WTC11 (cell line): ENCODE measurements around the gene ZMYND8. TPM values are rescaled to one million over a fixed set of nuclear protein-coding genes. Genes with fewer than 3 reads are reported as not detected.

ENCODE experiments used
- ATAC-seq: fragments of 200-7000 bp; cut with Tn5 transposase; 2 replicates; pipeline ENCODE4 v1.10.0; 2021; ENCODE audit warnings: mild to moderate bottlenecking, moderate library complexity
- Bru-seq: library from RNA; stranded (reverse); fragments of 400-500 nt; gene quantifications from one replicate; lab custom pipeline; 2021; lab: Mats Ljungman, UMichigan
- CTCF ChIA-PET: fragments of 300-600 bp; sonication (Branson Sonifier 250); formaldehyde crosslinking; loops from one replicate; lab custom pipeline; 2021; ENCODE audit warnings: antibody characterized with exemption; lab: Charles Lee
- POLR2A ChIA-PET: fragments of 350-600 bp; sonication (Branson Sonifier 250); formaldehyde crosslinking; loops from one replicate; lab custom pipeline; 2021; ENCODE audit warnings: antibody characterized with exemption; lab: Charles Lee
- DNase-seq: peaks from one replicate; pipeline ENCODE4 v3.0.0; 2021; ENCODE audit warnings: low spot score
- H3K27ac Mint-ChIP-seq: 2 replicates; pipeline ENCODE4 v1.8.0; 2021; ENCODE audit warnings: mixed read lengths
- H3K27me3 Mint-ChIP-seq: 2 replicates; pipeline ENCODE4 v1.8.0; 2021; ENCODE audit warnings: low read depth, mild to moderate bottlenecking, moderate library complexity, mixed read lengths
- H3K36me3 Mint-ChIP-seq: 2 replicates; pipeline ENCODE4 v1.8.0; 2021; ENCODE audit warnings: mixed read lengths
- H3K4me1 Mint-ChIP-seq: 2 replicates; pipeline ENCODE4 v1.8.0; 2022; ENCODE audit warnings: mixed read lengths
- H3K4me3 Mint-ChIP-seq: 2 replicates; pipeline ENCODE4 v1.8.0; 2021; ENCODE audit warnings: mild to moderate bottlenecking, moderate library complexity, mixed read lengths
- H3K9me3 Mint-ChIP-seq: 2 replicates; pipeline ENCODE4 v1.8.0; 2021; ENCODE audit warnings: mixed read lengths
- ARID4B ChIP-seq: sonication (generic); formaldehyde crosslinking; IDR thresholded peaks from 2 replicates; pipeline ENCODE4 v1.8.0; 2023; ENCODE audit warnings: missing genetic modification reagents, mild to moderate bottlenecking, borderline replicate concordance
- E2F4 ChIP-seq: sonication (generic); formaldehyde crosslinking; IDR thresholded peaks from 2 replicates; pipeline ENCODE4 v1.8.1; 2022; ENCODE audit warnings: low read depth, mild to moderate bottlenecking, moderate library complexity, missing genetic modification reagents, borderline replicate concordance
- GABPB1 ChIP-seq: sonication (generic); formaldehyde crosslinking; IDR thresholded peaks from 2 replicates; pipeline ENCODE4 v1.8.1; 2023; ENCODE audit warnings: mild to moderate bottlenecking, missing genetic modification reagents
- GTF2I ChIP-seq: fragments of 250-450 bp; sonication (Bioruptor Pico); conservative IDR thresholded peaks from 2 replicates; pipeline ENCODE4 v1.4.0; 2021; ENCODE audit warnings: mild to moderate bottlenecking
- MXD4 ChIP-seq: fragments of 250-450 bp; sonication (Bioruptor Pico); IDR thresholded peaks from 2 replicates; pipeline ENCODE4 v1.8.0; 2021; ENCODE audit warnings: mild to moderate bottlenecking, moderate library complexity, borderline replicate concordance
- NFYB ChIP-seq: sonication (generic); formaldehyde crosslinking; conservative IDR thresholded peaks from 2 replicates; pipeline ENCODE4 v1.8.0; 2022; ENCODE audit warnings: low read depth, missing genetic modification reagents
- NR2C2 ChIP-seq: sonication (generic); formaldehyde crosslinking; IDR thresholded peaks from 2 replicates; pipeline ENCODE4 v1.8.0; 2022; ENCODE audit warnings: mild to moderate bottlenecking, missing genetic modification reagents
- OVOL2 ChIP-seq: fragments of 250-450 bp; sonication (Bioruptor Pico); IDR thresholded peaks from 2 replicates; pipeline ENCODE4 v1.9.0; 2021; ENCODE audit warnings: mild to moderate bottlenecking, borderline replicate concordance
- PRRX2 ChIP-seq: fragments of 250-450 bp; sonication (Bioruptor Pico); IDR thresholded peaks from 2 replicates; pipeline ENCODE4 v1.8.0; 2021; ENCODE audit warnings: mild to moderate bottlenecking
- USF1 ChIP-seq: sonication (generic); formaldehyde crosslinking; IDR thresholded peaks from 2 replicates; pipeline ENCODE4 v1.8.0; 2022; ENCODE audit warnings: mild to moderate bottlenecking, missing genetic modification reagents
- ZNF121 ChIP-seq: sonication (generic); formaldehyde crosslinking; IDR thresholded peaks from 2 replicates; pipeline ENCODE4 v1.8.0; 2023; ENCODE audit warnings: missing genetic modification reagents
- ZNF138 ChIP-seq: sonication (generic); formaldehyde crosslinking; conservative IDR thresholded peaks from 2 replicates; pipeline ENCODE4 v1.8.1; 2022; ENCODE audit warnings: mild to moderate bottlenecking, moderate library complexity, missing genetic modification reagents
- long read RNA-seq, 3 experiments: library from RNA in 1 of 3; library from capped mRNA in 1 of 3; library from polyadenylated mRNA in 1 of 3; unstranded in 2 of 3; stranded (forward) in 1 of 3; transcript quantifications; one replicate each; pipeline ENCODE4 v2.0.0, GENCODE V29; 2021
- total RNA-seq: library from RNA; stranded (reverse); gene quantifications from 3 replicates; pipeline ENCODE4 v1.2.3, GENCODE V29; 2021
- TF ChIP-seq, protein P1 (sequence below): sonication (generic); formaldehyde crosslinking; IDR thresholded peaks from 2 replicates; pipeline ENCODE4 v1.8.1; 2023; ENCODE audit warnings: mild to moderate bottlenecking, missing genetic modification reagents
- TF ChIP-seq, protein P2 (sequence below): sonication (generic); formaldehyde crosslinking; IDR thresholded peaks from 2 replicates; pipeline ENCODE4 v1.8.0; 2022; ENCODE audit warnings: missing genetic modification reagents
- TF ChIP-seq, protein P3 (sequence below): fragments of 250-450 bp; sonication (Bioruptor Pico); IDR thresholded peaks from 2 replicates; pipeline ENCODE4 v1.9.0; 2021; ENCODE audit warnings: moderate library complexity, mild to moderate bottlenecking, inconsistent platforms, borderline replicate concordance

The ZMYND8 gene
- total RNA-seq (114 to 149 TPM (median 127 TPM) in 3 replicates), Bru-seq, nascent RNA (percentile 91 among the genes with signal in this experiment)
- long read RNA-seq, experiment 1, full-length matches to known transcripts: 22 of 376 reads
- long read RNA-seq, experiment 1, partial matches to known transcripts: 75 of 376 reads
- long read RNA-seq, experiment 1, other reads (novel, unspliced or antisense): 279 of 376 reads
- long read RNA-seq, experiment 2, partial matches to known transcripts: 31 of 92 reads
- long read RNA-seq, experiment 2, other reads (novel, unspliced or antisense): 60 of 92 reads
- long read RNA-seq, experiment 3, partial matches to known transcripts: 2 of 6 reads
- long read RNA-seq, experiment 3, other reads (novel, unspliced or antisense): 4 of 6 reads

- TF ChIP-seq NFYB (CRISPR knock-in tag) (peak; percentile 76), OVOL2 (CRISPR knock-in tag) (no peak), ZNF138 (no peak), PRRX2 (CRISPR knock-in tag) (no peak)
- DNase-seq (peak; percentile 85), ATAC-seq (peak; percentile 38)
- Mint-ChIP-seq H3K27ac (peak within 1 kb of the TSS; percentile 100), H3K36me3 (peaks cover 2% of the 10 kb centered on the region; the same call in 1 of the 2 replicates), H3K27me3 (no peaks in the 10 kb centered on the region), H3K4me3 (peak within 1 kb of the TSS; percentile 56), H3K9me3 (no peaks in the 10 kb centered on the region), H3K4me1 (no peaks in the 10 kb centered on the region; the same call in 1 of the 2 replicates)
- CTCF ChIA-PET: interaction anchor here (0.5 to 8.3 kb wide), 9 partner anchors 10 to 204 kb away, joined by 3 to 111 read pairs (median 6); no protein-coding TSS in a partner anchor
- POLR2A ChIA-PET: interaction anchor here (0.6 to 10.3 kb wide), 8 partner anchors 9 to 38 kb away, joined by 3 to 140 read pairs (median 6); no protein-coding TSS in a partner anchor
Measured at GRCh38 chr20:47356526-47357295, at the start of gene ZMYND8. Gene ZMYND8 (minus strand): TSS chr20:47356699. CDS start chr20:47356670, 29 bp downstream.

- ChIA-PET POLR2A (interaction anchor here (0.6 kb wide), 1 partner anchor 80 kb away, joined by 4 read pairs; no protein-coding TSS in a partner anchor), CTCF (interaction anchor here (1.8 kb wide), 1 partner anchor 22 kb away, joined by 4 read pairs; no protein-coding TSS in a partner anchor)
- no peak overlapping the region for H3K27ac Mint-ChIP-seq
Measured at GRCh38 chr20:47405775-47406325, 49.4 kb upstream of the ZMYND8 start.

DNA sequence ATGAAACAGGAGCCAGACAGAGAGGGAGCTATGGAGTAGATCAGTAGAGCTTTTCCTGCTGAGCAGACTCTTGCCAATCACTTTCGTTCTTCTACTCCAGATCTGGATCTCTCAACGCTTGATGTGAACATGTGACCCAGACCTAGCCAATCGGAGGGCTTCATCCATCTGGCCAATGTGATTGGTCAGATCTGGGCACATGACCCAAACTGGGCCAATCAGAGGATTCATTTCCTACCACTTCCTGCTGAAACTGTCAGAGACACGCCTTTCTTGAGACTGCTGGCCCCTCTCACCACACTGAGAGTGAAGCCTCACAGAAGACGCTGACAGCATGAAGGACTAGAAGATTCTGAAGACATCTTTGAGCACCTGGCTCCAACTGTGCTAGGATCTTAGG is 44.2 kb upstream of the ZMYND8 start:
- no peaks in the 10 kb centered on the region for H3K27me3 Mint-ChIP-seq
- ChIA-PET CTCF (interaction anchor here (2.1 kb wide), 1 partner anchor 17 kb away, joined by 10 read pairs; no protein-coding TSS in a partner anchor), POLR2A (no interaction called here)
- H3K4me1 Mint-ChIP-seq: no peaks in the 10 kb centered on the region
- no peak overlapping the region for H3K4me3 Mint-ChIP-seq
- no peak overlapping the region for H3K27ac Mint-ChIP-seq
- peak; percentile 59 for ATAC-seq
- H3K36me3 Mint-ChIP-seq: peaks cover 5% of the 10 kb centered on the region
- peaks cover 10% of the 10 kb centered on the region for H3K9me3 Mint-ChIP-seq
- DNase-seq: no peak
- TF ChIP-seq NFYB (CRISPR knock-in tag) (peak; percentile 55; the same call in 1 of the 2 replicates), NR2C2 (CRISPR knock-in tag) (no peak), MXD4 (CRISPR knock-in tag) (no peak), E2F4 (CRISPR knock-in tag) (no peak), ZNF121 (CRISPR knock-in tag) (no peak), ARID4B (CRISPR knock-in tag) (no peak), USF1 (CRISPR knock-in tag) (peak; percentile 87), GTF2I (CRISPR knock-in tag) (no peak)
- TF ChIP-seq, protein P1, sequence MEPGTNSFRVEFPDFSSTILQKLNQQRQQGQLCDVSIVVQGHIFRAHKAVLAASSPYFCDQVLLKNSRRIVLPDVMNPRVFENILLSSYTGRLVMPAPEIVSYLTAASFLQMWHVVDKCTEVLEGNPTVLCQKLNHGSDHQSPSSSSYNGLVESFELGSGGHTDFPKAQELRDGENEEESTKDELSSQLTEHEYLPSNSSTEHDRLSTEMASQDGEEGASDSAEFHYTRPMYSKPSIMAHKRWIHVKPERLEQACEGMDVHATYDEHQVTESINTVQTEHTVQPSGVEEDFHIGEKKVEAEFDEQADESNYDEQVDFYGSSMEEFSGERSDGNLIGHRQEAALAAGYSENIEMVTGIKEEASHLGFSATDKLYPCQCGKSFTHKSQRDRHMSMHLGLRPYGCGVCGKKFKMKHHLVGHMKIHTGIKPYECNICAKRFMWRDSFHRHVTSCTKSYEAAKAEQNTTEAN (CRISPR knock-in tag): no peak
- TF ChIP-seq, protein P2, sequence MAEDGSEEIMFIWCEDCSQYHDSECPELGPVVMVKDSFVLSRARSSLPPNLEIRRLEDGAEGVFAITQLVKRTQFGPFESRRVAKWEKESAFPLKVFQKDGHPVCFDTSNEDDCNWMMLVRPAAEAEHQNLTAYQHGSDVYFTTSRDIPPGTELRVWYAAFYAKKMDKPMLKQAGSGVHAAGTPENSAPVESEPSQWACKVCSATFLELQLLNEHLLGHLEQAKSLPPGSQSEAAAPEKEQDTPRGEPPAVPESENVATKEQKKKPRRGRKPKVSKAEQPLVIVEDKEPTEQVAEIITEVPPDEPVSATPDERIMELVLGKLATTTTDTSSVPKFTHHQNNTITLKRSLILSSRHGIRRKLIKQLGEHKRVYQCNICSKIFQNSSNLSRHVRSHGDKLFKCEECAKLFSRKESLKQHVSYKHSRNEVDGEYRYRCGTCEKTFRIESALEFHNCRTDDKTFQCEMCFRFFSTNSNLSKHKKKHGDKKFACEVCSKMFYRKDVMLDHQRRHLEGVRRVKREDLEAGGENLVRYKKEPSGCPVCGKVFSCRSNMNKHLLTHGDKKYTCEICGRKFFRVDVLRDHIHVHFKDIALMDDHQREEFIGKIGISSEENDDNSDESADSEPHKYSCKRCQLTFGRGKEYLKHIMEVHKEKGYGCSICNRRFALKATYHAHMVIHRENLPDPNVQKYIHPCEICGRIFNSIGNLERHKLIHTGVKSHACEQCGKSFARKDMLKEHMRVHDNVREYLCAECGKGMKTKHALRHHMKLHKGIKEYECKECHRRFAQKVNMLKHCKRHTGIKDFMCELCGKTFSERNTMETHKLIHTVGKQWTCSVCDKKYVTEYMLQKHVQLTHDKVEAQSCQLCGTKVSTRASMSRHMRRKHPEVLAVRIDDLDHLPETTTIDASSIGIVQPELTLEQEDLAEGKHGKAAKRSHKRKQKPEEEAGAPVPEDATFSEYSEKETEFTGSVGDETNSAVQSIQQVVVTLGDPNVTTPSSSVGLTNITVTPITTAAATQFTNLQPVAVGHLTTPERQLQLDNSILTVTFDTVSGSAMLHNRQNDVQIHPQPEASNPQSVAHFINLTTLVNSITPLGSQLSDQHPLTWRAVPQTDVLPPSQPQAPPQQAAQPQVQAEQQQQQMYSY (CRISPR knock-in tag): no peak

More at GRCh38 chr20:47405775-47406325, 49.4 kb upstream of the ZMYND8 start:
- peaks cover under 1% of the 10 kb centered on the region; the same call in 1 of the 2 replicates for H3K36me3 Mint-ChIP-seq
- no peaks in the 10 kb centered on the region for H3K4me1 Mint-ChIP-seq
- H3K9me3 Mint-ChIP-seq: peaks cover 1% of the 10 kb centered on the region
- no peak for DNase-seq
- H3K27me3 Mint-ChIP-seq: no peaks in the 10 kb centered on the region
- ATAC-seq: no peak
- H3K4me3 Mint-ChIP-seq: no peak overlapping the region
- 0 out of 2 replicates have a peak, but pooled peaks have one; percentile 26 for TF ChIP-seq GABPB1 (CRISPR knock-in tag)
- TF ChIP-seq, protein P3, sequence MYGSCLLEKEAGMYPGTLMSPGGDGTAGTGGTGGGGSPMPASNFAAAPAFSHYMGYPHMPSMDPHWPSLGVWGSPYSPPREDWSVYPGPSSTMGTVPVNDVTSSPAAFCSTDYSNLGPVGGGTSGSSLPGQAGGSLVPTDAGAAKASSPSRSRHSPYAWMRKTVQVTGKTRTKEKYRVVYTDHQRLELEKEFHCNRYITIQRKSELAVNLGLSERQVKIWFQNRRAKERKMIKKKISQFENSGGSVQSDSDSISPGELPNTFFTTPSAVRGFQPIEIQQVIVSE (CRISPR knock-in tag): no peak
